NCI-H446 (cell line): ENCODE results near the gene FDCSP.
"Not testable (repeated sequence)": the region's sequence is repeated elsewhere in the genome, so short reads cannot be mapped to it uniquely, and the experiment has no call there.

Experiments
- DNase-seq, 2 experiments: peaks; one replicate each; lab custom pipeline; 2025; lab: John Stamatoyannopoulos, UW

The FDCSP gene

DNA sequence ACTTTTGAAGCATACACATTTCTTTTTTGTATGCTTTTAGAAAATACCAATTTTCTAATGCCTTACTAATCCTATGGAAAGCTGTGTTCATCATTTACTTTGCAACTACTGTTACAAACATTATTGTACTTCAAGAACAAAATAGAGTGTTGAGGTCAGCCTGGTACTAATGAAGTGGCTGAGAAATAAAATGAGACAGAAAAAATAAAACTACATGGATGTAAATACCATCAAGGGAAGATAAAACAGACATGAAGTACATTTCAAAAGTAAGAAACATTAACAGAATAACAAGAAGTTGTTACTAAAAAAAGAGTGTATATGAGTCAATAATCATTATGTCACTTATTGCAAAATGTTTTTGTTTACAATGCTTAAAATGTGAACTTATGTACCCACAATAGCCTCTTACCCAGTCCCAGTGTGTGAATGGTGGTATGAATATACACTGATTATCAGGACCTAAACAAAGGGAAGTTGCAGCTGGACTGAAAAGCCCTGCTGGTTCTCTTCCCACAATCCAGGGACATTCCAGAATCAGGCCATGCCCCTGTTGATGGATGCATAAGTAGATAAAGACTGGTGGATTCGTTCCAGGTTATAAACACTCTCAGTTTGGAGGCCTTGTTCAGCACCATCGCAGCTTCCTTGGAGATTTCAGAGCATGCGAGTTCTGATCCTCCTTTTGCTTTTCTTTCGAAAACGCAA lies 14.1 kb downstream of the FDCSP start:
- no peak for DNase-seq

DNA sequence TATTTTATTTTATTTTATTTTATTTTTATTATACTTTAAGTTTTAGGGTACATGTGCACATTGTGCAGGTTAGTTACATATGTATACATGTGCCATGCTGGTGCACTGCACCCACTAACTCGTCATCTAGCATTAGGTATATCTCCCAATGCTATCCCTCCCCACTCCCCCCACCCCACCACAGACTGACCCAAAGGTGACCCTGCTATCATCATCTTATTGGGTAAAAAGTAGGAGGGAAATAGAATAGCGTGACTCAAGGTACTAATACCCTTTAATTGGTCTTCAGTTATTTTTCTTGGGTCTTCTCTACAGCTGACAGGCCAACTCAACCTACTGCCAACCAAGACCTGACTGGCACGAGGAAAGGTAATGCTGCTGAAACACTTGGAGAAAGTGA lies 16.4 kb downstream of the FDCSP start, which contains the start of gene CSN3:
TSS of gene CSN3 (plus strand) at position 301 of the 400 bp plus-strand sequence. CDS start 2,223 bp downstream, outside the sequence.
- not testable (repeated sequence) for DNase-seq

GRCh38 chr4:70243091-70243490 lies 17.2 kb downstream of the FDCSP start:
- no peak for DNase-seq

DNA sequence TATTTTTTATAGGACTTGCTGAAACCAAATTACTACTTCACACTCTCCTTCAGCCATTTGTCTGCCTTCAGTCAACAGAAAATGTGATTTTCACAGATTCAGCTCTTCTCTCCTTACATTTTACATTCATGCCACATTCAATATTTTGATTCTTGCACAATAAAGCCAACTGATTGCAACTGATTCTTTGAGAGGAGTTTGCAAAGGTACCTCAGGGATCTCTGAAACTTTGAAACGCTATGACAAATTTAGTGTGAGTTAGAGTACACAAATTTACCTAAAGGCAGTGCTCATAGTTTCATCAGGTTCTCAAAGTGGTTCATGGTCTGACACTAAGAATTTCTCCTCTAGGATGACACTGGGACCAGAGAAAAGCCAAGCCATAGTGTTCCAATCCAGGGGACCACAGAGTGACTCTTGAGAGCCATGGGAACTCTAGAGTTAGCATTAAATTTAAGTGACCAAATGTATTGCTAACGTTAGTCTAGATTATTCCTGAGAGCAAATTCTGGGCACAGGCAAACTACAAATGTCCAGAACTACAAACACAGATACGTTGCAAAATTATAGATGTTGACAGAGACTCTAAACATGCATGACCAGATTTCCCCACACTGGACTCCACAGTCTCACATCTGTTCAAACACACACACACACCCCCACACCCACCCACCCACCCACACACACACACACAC lies 25.5 kb downstream of the FDCSP start:
- no peak for DNase-seq

- DNase-seq, result no peak
Observed at GRCh38 chr4:70251945-70252277, 26.0 kb downstream of the FDCSP start.

GRCh38 chr4:70269674-70270073 lies 43.8 kb downstream of the FDCSP start:
- DNase-seq, result peak; percentile 5 to 11

GRCh38 chr4:70277121-70277520 lies 51.2 kb downstream of the FDCSP start:
- no peak for DNase-seq

GRCh38 chr4:70280567-70280966 lies 54.6 kb downstream of the FDCSP start:
- DNase-seq, result no peak
